Thyroid gland (tissue), 4 donors: ENCODE results near the gene CA10. TPM values are rescaled to one million over a fixed set of nuclear protein-coding genes. Genes with fewer than 3 reads are reported as not detected.

Source experiments
- DNase-seq, 2 donors: peaks; one replicate each; pipeline ENCODE4 v3.0.0-alpha.2; 2019
- H3K27ac ChIP-seq, 3 donors: fragments of 200-600 bp; sonication (generic); 1 replicate in 2 of 3; 2 replicates in 1 of 3; pipeline ENCODE4 v1.5.1; 2016 to 2019; ENCODE audit warnings: mild to moderate bottlenecking in 1 of 3, moderate library complexity in 1 of 3
- H3K27me3 ChIP-seq: fragments of 200-600 bp; sonication (generic); one replicate; pipeline ENCODE4 v1.5.1; 2019
- H3K36me3 ChIP-seq, 2 donors: fragments of 200-600 bp; sonication (generic); one replicate each; pipeline ENCODE4 v1.5.1; 2016 to 2019
- H3K4me1 ChIP-seq, 2 donors: fragments of 200-600 bp; sonication (generic); one replicate each; pipeline ENCODE4 v1.5.1; 2017 to 2019
- H3K4me3 ChIP-seq, 3 donors: fragments of 200-600 bp; sonication (generic); replicated peaks in 1 of 3; 1 replicate in 2 of 3; 2 replicates in 1 of 3; pipeline ENCODE4 v1.5.1; 2016; ENCODE audit warnings: mild to moderate bottlenecking in 1 of 3
- H3K9me3 ChIP-seq: fragments of 200-600 bp; sonication (generic); one replicate; pipeline ENCODE4 v1.5.1; 2017
- CTCF ChIP-seq, 6 experiments: fragments of 200-600 bp in 3 of 6; fragments of 450-650 bp in 3 of 6; sonication (generic) in 3 of 6; IDR thresholded peaks; one replicate each; pipeline ENCODE4 v1.5.1; 2016 to 2019; ENCODE audit warnings: antibody characterized with exemption in 6 of 6, mild to moderate bottlenecking in 2 of 6, inconsistent platforms in 1 of 6, moderate library complexity in 1 of 6
- POLR2A ChIP-seq, 2 donors: fragments of 450-650 bp; IDR thresholded peaks; one replicate each; pipeline ENCODE4 v1.6.1; 2017; ENCODE audit warnings: antibody characterized with exemption in 2 of 2, mild to moderate bottlenecking in 2 of 2, moderate library complexity in 1 of 2
- WGBS, 2 donors: methylation state at CpG; one replicate each; pipeline ENCODE4 v1.1.5; 2017; 5-methylcytosine and 5-hydroxymethylcytosine counted together
- intact Hi-C: fragments of 100-400 bp; cut with DNase I; formaldehyde crosslinking; loops from one replicate; pipeline ENCODE4 v1.15.1; 2023
- total RNA-seq, 4 donors: library from RNA; depleted of rRNA; stranded (reverse); fragments of >200 nt; gene quantifications; one replicate each; pipeline ENCODE4 v1.2.3, GENCODE V29; 2016

CA10 gene
- total RNA-seq, 4 donors from 2014 or later, result not detected

- Histone ChIP-seq H3K4me1 (peaks cover 10 to 18% of the 10 kb centered on the region in 2 donors), H3K9me3 (no peaks in the 10 kb centered on the region), H3K27me3 (no peaks in the 10 kb centered on the region), H3K4me3 (no peak overlapping the region), H3K36me3 (no peaks in the 10 kb centered on the region), H3K27ac (peak overlapping the region; percentile 3 to 27 (median 19))
- TF ChIP-seq CTCF (IDR thresholded peaks at IDR 0.05) (no peak), POLR2A (IDR thresholded peaks at IDR 0.05) (no peak)
- intact Hi-C loops, result no loop called here
- peak; percentile 8 to 22 for DNase-seq
Measured at GRCh38 chr17:51814521-51814920, 344.0 kb downstream of the CA10 start.

- TF ChIP-seq POLR2A (IDR thresholded peaks at IDR 0.05), result no peak
- TF ChIP-seq CTCF (IDR thresholded peaks at IDR 0.05), result no peak
- intact Hi-C loops, result no loop called here
- H3K27ac ChIP-seq, result peak overlapping the region in 1 of 3 donors; percentile 19
- no peak overlapping the region for H3K4me3 ChIP-seq
- H3K9me3 ChIP-seq, result no peaks in the 10 kb centered on the region
- DNase-seq, result no peak
- no peaks in the 10 kb centered on the region for H3K27me3 ChIP-seq
- peaks cover 10 to 18% of the 10 kb centered on the region in 2 donors for H3K4me1 ChIP-seq
- H3K36me3 ChIP-seq, result no peaks in the 10 kb centered on the region
- 91 to 92% methylated on average over 1 of the region's 1 CpG for WGBS, 2 donors
Measured at GRCh38 chr17:51813784-51814174, 344.7 kb downstream of the CA10 start.

- H3K4me3 ChIP-seq, result no peak overlapping the region
- no peaks in the 10 kb centered on the region for H3K36me3 ChIP-seq
- WGBS, 2 donors, result 88 to 93% methylated on average over 8 of the region's 8 CpGs
- no peaks in the 10 kb centered on the region for H3K9me3 ChIP-seq
- intact Hi-C loops, result no loop called here
- TF ChIP-seq POLR2A (IDR thresholded peaks at IDR 0.05) (no peak), CTCF (IDR thresholded peaks at IDR 0.05) (no peak)
- peak overlapping the region in 1 of 3 donors; percentile 19 for H3K27ac ChIP-seq
- DNase-seq, result no peak
- no peaks in the 10 kb centered on the region for H3K27me3 ChIP-seq
- H3K4me1 ChIP-seq, result peaks cover 10 to 18% of the 10 kb centered on the region in 2 donors
Measured at GRCh38 chr17:51813140-51813783, 345.3 kb downstream of the CA10 start.

GRCh38 chr17:51807460-51807859 is 351.1 kb downstream of the CA10 start:
- no peak for TF ChIP-seq POLR2A (IDR thresholded peaks at IDR 0.05)
- no peak for TF ChIP-seq CTCF (IDR thresholded peaks at IDR 0.05)
- DNase-seq, result no peak
- Histone ChIP-seq H3K36me3 (no peaks in the 10 kb centered on the region), H3K27me3 (no peaks in the 10 kb centered on the region), H3K27ac (no peak overlapping the region), H3K9me3 (no peaks in the 10 kb centered on the region), H3K4me1 (no peaks in the 10 kb centered on the region), H3K4me3 (no peak overlapping the region)
- WGBS, 2 donors, result 94 to 97% methylated on average over 3 of the region's 3 CpGs
- intact Hi-C loops, result no loop called here

- Histone ChIP-seq H3K9me3 (no peaks in the 10 kb centered on the region), H3K4me3 (no peak overlapping the region), H3K27ac (no peak overlapping the region), H3K36me3 (no peaks in the 10 kb centered on the region), H3K27me3 (no peaks in the 10 kb centered on the region), H3K4me1 (no peaks in the 10 kb centered on the region)
- intact Hi-C loops, result no loop called here
- DNase-seq, result no peak
- WGBS, 2 donors, result 94 to 96% methylated on average over 1 of the region's 1 CpG
- TF ChIP-seq POLR2A (IDR thresholded peaks at IDR 0.05) (no peak), CTCF (IDR thresholded peaks at IDR 0.05) (no peak)
Measured at GRCh38 chr17:51805765-51806164, 352.7 kb downstream of the CA10 start.
